Measurements from ENCODE around the gene RPP25L. TPM values are rescaled to one million over a fixed set of nuclear protein-coding genes. Genes with fewer than 3 reads are reported as not detected.

The RPP25L gene
- total and polyA plus RNA-seq, 2 of the 4 experiments (the other 2 are of a cell fraction) = 20.4 to 26.3 TPM

DNA sequence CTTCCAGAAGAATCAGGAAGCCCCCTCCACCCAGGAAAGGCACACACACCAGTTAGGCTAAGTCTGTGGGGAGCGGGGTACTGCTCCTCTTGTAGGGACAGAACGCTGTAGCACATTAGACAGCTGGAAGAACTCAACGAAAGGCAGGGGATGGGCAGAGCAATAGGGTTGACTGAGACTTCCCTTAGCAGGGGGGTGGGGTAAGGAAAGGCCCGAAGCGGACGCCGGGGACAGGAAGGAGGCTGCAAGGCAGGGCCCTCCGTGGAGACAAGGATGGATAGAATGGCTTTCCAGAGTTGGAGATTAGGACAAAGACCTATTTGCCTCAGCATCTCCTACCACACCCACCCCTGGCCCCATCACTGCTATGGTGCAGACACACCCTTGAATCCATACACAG, 36.7 kb downstream of the RPP25L start:
- Histone ChIP-seq H3K4me1 (ENCODE audit: control insufficient read depth, insufficient read depth, low read length) (no peaks in the 10 kb centered on the region), H2AFZ (replicated peaks; ENCODE audit: low read length, poor library complexity) (no peak overlapping the region), H2BK120ac (ENCODE audit: low read depth, low read length) (no peak overlapping the region), H2BK5ac (ENCODE audit: low read depth, low read length, poor library complexity, severe bottlenecking) (no peak overlapping the region), H3K4ac (ENCODE audit: low read depth, low read length) (no peak overlapping the region), H3K9me3 (ENCODE audit: control insufficient read depth, insufficient read depth, low read length) (no peaks in the 10 kb centered on the region), H3K4me3 (ENCODE audit: insufficient read depth, low read depth, low read length) (no peak overlapping the region), H4K5ac (ENCODE audit: low read depth, low read length) (no peak overlapping the region), H3K27me3 (ENCODE audit: control insufficient read depth, insufficient read depth, low read length) (peaks cover 88% of the 10 kb centered on the region), H3K36me3 (ENCODE audit: control insufficient read depth, insufficient read depth, low read length) (no peaks in the 10 kb centered on the region), H2BK20ac (ENCODE audit: low read depth, low read length) (no peak overlapping the region), H4K8ac (ENCODE audit: low read depth in 2 of 2, low read length in 2 of 2) (no peak overlapping the region), H3K18ac (ENCODE audit: low read depth, low read length) (no peak overlapping the region), H4K20me1 (ENCODE audit: insufficient read depth, low read length) (no peaks in the 10 kb centered on the region), H3K79me1 (ENCODE audit: low read depth in 1 of 2, low read length in 2 of 2) (no peaks in the 10 kb centered on the region), H3K56ac (ENCODE audit: extremely low read depth, insufficient read depth, low read length) (no peak overlapping the region), H2AK5ac (ENCODE audit: low read depth, low read length) (no peak overlapping the region), H3K27ac (ENCODE audit: insufficient read depth, low read length) (no peak overlapping the region), H4K91ac (ENCODE audit: insufficient read depth, low read depth, low read length) (no peak overlapping the region), H3K4me2 (ENCODE audit: low read depth, low read length) (no peak overlapping the region), H2AK9ac (replicated peaks; ENCODE audit: low read depth, low read length, poor library complexity) (no peak overlapping the region), H2BK15ac (ENCODE audit: low read depth, low read length) (no peak overlapping the region), H3K9ac (ENCODE audit: low read depth, low read length) (no peak overlapping the region), H3K14ac (replicated peaks; ENCODE audit: low read depth, low read length) (no peak overlapping the region), H3K23ac (ENCODE audit: low read depth, low read length) (no peak overlapping the region), H3K9me1 (ENCODE audit: insufficient read depth, low read length) (0 out of 2 replicates have a peak, but pooled peaks cover 3% of the 10 kb centered on the region)
- ChIA-PET CTCF (no interaction called here), POLR2A (ENCODE audit: unreplicated experiment) (no interaction called here)
- no peak for DNase-seq
- dilution Hi-C loops (cut with HindIII; ENCODE audit: low sequenced_read_pairs, unreplicated experiment) (no loop called here), in situ Hi-C loops (cut with MboI; ENCODE audit: low sequenced_read_pairs) (no loop called here), intact Hi-C loops (cut with micrococcal nuclease) (no loop called here)
- 33% methylated on average over 1 of the region's 8 CpGs; no CpG with 5 or more reads in 1 of the 2 experiments for WGBS, 2 experiments (ENCODE audit: extremely low coverage in 2 of 2, insufficient read length in 1 of 2)
- BruUV-seq (replicated peaks) = no TSS peak
- ATAC-seq (ENCODE audit: low read depth) = no peak
- TF ChIP-seq ELK1 (IDR thresholded peaks at IDR 0.05; ENCODE audit: borderline replicate concordance, low read depth, low read length) (no peak), RCOR1 (IDR thresholded peaks at IDR 0.05; ENCODE audit: insufficient replicate concordance, low read length) (no peak), CHD1 (IDR thresholded peaks at IDR 0.05; ENCODE audit: low read depth, low read length) (no peak), MXI1 (IDR thresholded peaks at IDR 0.05; ENCODE audit: borderline replicate concordance, low read depth, low read length) (no peak), SMC3 (IDR thresholded peaks at IDR 0.05; ENCODE audit: low read depth, low read length) (no peak), NFE2L2 (IDR thresholded peaks at IDR 0.05; ENCODE audit: low read depth, low read length) (no peak), MAFK (IDR thresholded peaks at IDR 0.05; ENCODE audit: low read depth, low read length) (no peak), POLR2A (IDR thresholded peaks at IDR 0.05; ENCODE audit: low read depth, low read length) (no peak), BHLHE40 (IDR thresholded peaks at IDR 0.05; ENCODE audit: low read depth, low read length) (no peak), RFX5 (IDR thresholded peaks at IDR 0.05; ENCODE audit: low read depth, low read length) (no peak), FOS (IDR thresholded peaks at IDR 0.05; ENCODE audit: low read depth, low read length) (no peak), MAZ (IDR thresholded peaks at IDR 0.05; ENCODE audit: borderline replicate concordance, low read depth, low read length) (no peak), CEBPB (IDR thresholded peaks at IDR 0.05; ENCODE audit: low read depth, low read length) (no peak), USF2 (IDR thresholded peaks at IDR 0.05; ENCODE audit: low read depth, low read length) (no peak), RAD21 (IDR thresholded peaks at IDR 0.05; ENCODE audit: low read length) (no peak)
- TF ChIP-seq, protein P1, sequence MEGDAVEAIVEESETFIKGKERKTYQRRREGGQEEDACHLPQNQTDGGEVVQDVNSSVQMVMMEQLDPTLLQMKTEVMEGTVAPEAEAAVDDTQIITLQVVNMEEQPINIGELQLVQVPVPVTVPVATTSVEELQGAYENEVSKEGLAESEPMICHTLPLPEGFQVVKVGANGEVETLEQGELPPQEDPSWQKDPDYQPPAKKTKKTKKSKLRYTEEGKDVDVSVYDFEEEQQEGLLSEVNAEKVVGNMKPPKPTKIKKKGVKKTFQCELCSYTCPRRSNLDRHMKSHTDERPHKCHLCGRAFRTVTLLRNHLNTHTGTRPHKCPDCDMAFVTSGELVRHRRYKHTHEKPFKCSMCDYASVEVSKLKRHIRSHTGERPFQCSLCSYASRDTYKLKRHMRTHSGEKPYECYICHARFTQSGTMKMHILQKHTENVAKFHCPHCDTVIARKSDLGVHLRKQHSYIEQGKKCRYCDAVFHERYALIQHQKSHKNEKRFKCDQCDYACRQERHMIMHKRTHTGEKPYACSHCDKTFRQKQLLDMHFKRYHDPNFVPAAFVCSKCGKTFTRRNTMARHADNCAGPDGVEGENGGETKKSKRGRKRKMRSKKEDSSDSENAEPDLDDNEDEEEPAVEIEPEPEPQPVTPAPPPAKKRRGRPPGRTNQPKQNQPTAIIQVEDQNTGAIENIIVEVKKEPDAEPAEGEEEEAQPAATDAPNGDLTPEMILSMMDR (conservative IDR thresholded peaks at IDR 0.05; ENCODE audit: low read depth, low read length) = no peak

Measured in IMR-90 (cell line).